ENCODE data around the gene VASP. TPM values are rescaled to one million over a fixed set of nuclear protein-coding genes. Genes with fewer than 3 reads are reported as not detected.
A peak's percentile ranks its signal among the peaks of the same experiment; 100 is the strongest.

Gene VASP
- total and polyA plus RNA-seq, 2 of the 13 experiments (the other 11 are each of a cell fraction or from before 2014, with no cell fraction given) = 41.8 to 67.1 TPM

GRCh38 chr19:45508861-45509691, 1.8 kb downstream of the VASP start:
- Histone ChIP-seq H3K4me2 (ENCODE audit: low read depth, low read length) (peak overlapping the region; percentile 99), H3K27ac (ENCODE audit: extremely low read length, insufficient read depth, low read length) (peak overlapping the region; percentile 77), H3K9me3 (ENCODE audit: low read length) (no peaks in the 10 kb centered on the region), H3K27me3 (ENCODE audit: control insufficient read depth in 1 of 2, insufficient read depth in 2 of 2, low read length in 2 of 2) (no peaks in the 10 kb centered on the region; a peak in 1 of 5 replicates), H3K4me3 (replicated peaks in 1 of 3; ENCODE audit: insufficient read depth in 1 of 3, low read depth in 2 of 3, low read length in 3 of 3) (peak overlapping the region; percentile 92 to 100 (median 96)), H4K20me1 (ENCODE audit: insufficient read depth, low read length) (0 out of 2 replicates have a peak, but pooled peaks cover 5% of the 10 kb centered on the region), H3K36me3 (replicated peaks in 1 of 2; ENCODE audit: control insufficient read depth in 1 of 2, insufficient read depth in 2 of 2, low read length in 2 of 2) (peaks cover 4 to 6% of the 10 kb centered on the region in 2 experiments; a peak in 1 of 5 replicates), H3K4me1 (ENCODE audit: insufficient read depth, low read length) (peaks cover 65% of the 10 kb centered on the region), H3K79me2 (ENCODE audit: insufficient read depth, low read length) (peaks cover 55% of the 10 kb centered on the region), H3K9ac (ENCODE audit: insufficient read depth, low read depth, low read length) (peak overlapping the region; percentile 94), H2AFZ (ENCODE audit: low read length) (no peak overlapping the region)
- no TSS peak for BruUV-seq (replicated peaks)
- DNase-seq (ENCODE audit: low spot score) (peak; percentile 63), FAIRE-seq (no peak), ATAC-seq (peak; percentile 49)
- in situ Hi-C loops (cut with HindIII; ENCODE audit: extremely low pct_ligation_motif_present, low pct_unique_long_range_greater_than_20kb) = no loop called here
- POLR2A ChIA-PET = interaction anchor here (0.6 to 1.6 kb wide), 7 partner anchors 10 to 183 kb away, joined by 3 to 7 read pairs (median 3); partner anchors contain the start of genes EML2, QPCTL and SNRPD2
- CTCF ChIA-PET (ENCODE audit: low intra/inter-chr PET ratio, low total read pairs) = interaction anchor here (1.2 kb wide), 1 partner anchor 23 kb away, joined by 4 read pairs; no protein-coding TSS in a partner anchor
- 1% methylated on average over 20 of the region's 28 CpGs for WGBS (ENCODE audit: low lambda C conversion rate)
- intact Hi-C loops (cut with micrococcal nuclease; ENCODE audit: unreplicated experiment) = no loop called here
- TF ChIP-seq SP5 (CRISPR knock-in tag; IDR thresholded peaks at IDR 0.05; ENCODE audit: borderline replicate concordance, low read depth) (no peak), TSC22D2 (CRISPR knock-in tag; IDR thresholded peaks at IDR 0.05; ENCODE audit: borderline replicate concordance) (no peak), MXD3 (CRISPR knock-in tag; IDR thresholded peaks at IDR 0.05) (no peak), TRIM22 (IDR thresholded peaks at IDR 0.05) (no peak), ZNF609 (CRISPR knock-in tag; IDR thresholded peaks at IDR 0.05; ENCODE audit: borderline replicate concordance) (0 out of 2 replicates have a peak, but pooled peaks have one; percentile 18), SSRP1 (CRISPR knock-in tag; IDR thresholded peaks at IDR 0.05) (0 out of 2 replicates have a peak, but pooled peaks have one; percentile 14), STAG1 (CRISPR knock-in tag; IDR thresholded peaks at IDR 0.05) (no peak), NCOR1 (IDR thresholded peaks at IDR 0.05; ENCODE audit: borderline replicate concordance, low read length) (no peak), NR2C2 (CRISPR knock-in tag; IDR thresholded peaks at IDR 0.05; ENCODE audit: borderline replicate concordance) (peak; percentile 36; the same call in 1 of the 2 replicates), HINFP (CRISPR knock-in tag; IDR thresholded peaks at IDR 0.05; ENCODE audit: low read depth) (no peak), ARID3A (IDR thresholded peaks at IDR 0.05; ENCODE audit: low read depth, low read length) (no peak), SNRNP70 (IDR thresholded peaks at IDR 0.05; ENCODE audit: low read depth, low read length) (no peak)
